ENCODE data around the gene PTPRQ.

DNA sequence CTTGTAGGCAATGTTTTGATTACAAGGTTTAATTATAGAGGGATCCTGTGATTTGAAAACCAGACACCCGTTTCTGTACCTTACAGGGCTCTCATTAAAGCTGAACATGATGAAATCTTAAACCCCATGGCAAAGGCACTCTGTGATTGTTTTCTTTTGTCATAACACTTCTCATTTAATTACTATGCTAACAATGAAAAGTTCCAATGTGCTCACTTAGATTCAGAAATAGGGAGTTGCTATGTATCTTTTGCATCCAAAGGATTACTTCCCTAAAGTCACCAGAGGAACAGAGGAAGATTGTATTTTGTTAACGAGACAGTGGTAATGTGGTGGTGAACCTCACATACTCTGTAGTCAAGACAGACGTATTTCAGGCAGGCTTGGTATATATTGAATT, 181.9 kb downstream of the PTPRQ start:
- TF ChIP-seq EZH2 (optimal IDR thresholded peaks at IDR 0.05; ENCODE audit: low read depth, low read length) (no peak), CTCF (IDR thresholded peaks at IDR 0.05; ENCODE audit: low read length) (no peak)

Measured in MM.1S (cell line).